ENCODE results near the gene FGF9.

GRCh38 chr13:21701460-21701859 lies 30.6 kb downstream of the FGF9 start:
- TF ChIP-seq CTCF (IDR thresholded peaks at IDR 0.05 in 8 of 11, conservative IDR thresholded peaks at IDR 0.05 in 3 of 11) (no peak), POLR2AphosphoS5 (IDR thresholded peaks at IDR 0.05) (no peak), POLR2A (IDR thresholded peaks at IDR 0.05) (no peak)

Measured in spleen (tissue), 7 donors.